AG10803 (cell line): ENCODE measurements around the gene SOCS4.

Source experiments
- DNase-seq: peaks from one replicate; pipeline ENCODE4 v3.0.0; 2010; ENCODE audit warnings: low read depth
- H3K4me3 ChIP-seq: 2 replicates; pipeline ENCODE4 v1.5.1; 2011; ENCODE audit warnings: mild to moderate bottlenecking, low read length, control low read depth
- CTCF ChIP-seq: conservative IDR thresholded peaks from 2 replicates; pipeline ENCODE4 v1.5.1; 2011; ENCODE audit warnings: mild to moderate bottlenecking, low read length, control low read depth, inconsistent platforms

SOCS4 gene

GRCh38 chr14:55051423-55052268, 24.6 kb downstream of the SOCS4 start, which contains the start of gene MAPK1IP1L:
MAPK1IP1L (plus strand) TSS chr14:55051647; CDS start chr14:55061684, 10,037 bp downstream.
- peak; percentile 87 for DNase-seq
- H3K4me3 ChIP-seq, result peak within 1 kb of the TSS; percentile 96
- peak; percentile 61 for TF ChIP-seq CTCF

GRCh38 chr14:55052269-55052930, 25.4 kb downstream of the SOCS4 start:
- no peak for TF ChIP-seq CTCF
- DNase-seq, result peak; percentile 37
- H3K4me3 ChIP-seq, result peak overlapping the region; percentile 96

GRCh38 chr14:55053018-55053417, 26.0 kb downstream of the SOCS4 start:
- TF ChIP-seq CTCF, result no peak
- no peak for DNase-seq
- peak overlapping the region; percentile 96 for H3K4me3 ChIP-seq

GRCh38 chr14:55053500-55053899, 26.5 kb downstream of the SOCS4 start:
- TF ChIP-seq CTCF, result no peak
- 0 out of 2 replicates have a peak overlapping the region, but pooled peaks have one; percentile 96 for H3K4me3 ChIP-seq
- DNase-seq, result no peak

- no peak overlapping the region for H3K4me3 ChIP-seq
- TF ChIP-seq CTCF, result no peak
- no peak for DNase-seq
Observed at GRCh38 chr14:55054098-55054497, 27.1 kb downstream of the SOCS4 start.

GRCh38 chr14:55057919-55058318, 30.9 kb downstream of the SOCS4 start:
- no peak for DNase-seq

More at GRCh38 chr14:55057919-55058318, 30.9 kb downstream of the SOCS4 start:
- no peak overlapping the region for H3K4me3 ChIP-seq
- TF ChIP-seq CTCF, result no peak
